ENCODE data around the gene COL4A1. TPM values are rescaled to one million over a fixed set of nuclear protein-coding genes. Genes with fewer than 3 reads are reported as not detected.

The COL4A1 gene
- total RNA-seq, 4 donors from 2014 or later = 278 to 618 (median 440) TPM

- Histone ChIP-seq H3K36me3 (peaks cover 0 to 96% of the 10 kb centered on the region in 2 donors), H3K27ac (peak overlapping the region in 2 of 4 donors; percentile 10 to 22), H3K9me3 (no peaks in the 10 kb centered on the region), H3K4me1 (peaks cover 0 to 12% (median 0%) of the 10 kb centered on the region in 3 donors), H3K27me3 (no peaks in the 10 kb centered on the region), H3K4me3 (no peak overlapping the region)
- 43 to 55% methylated on average over 3 to 4 of the region's 5 CpGs for WGBS, 2 donors (ENCODE audit: low coverage in 1 of 2)
- TF ChIP-seq POLR2A (IDR thresholded peaks at IDR 0.05) (no peak), POLR2AphosphoS5 (IDR thresholded peaks at IDR 0.05) (peak; percentile 19)
- no peak for ATAC-seq
Measured at GRCh38 chr13:110187641-110188161, 119.3 kb downstream of the COL4A1 start.

GRCh38 chr13:110186231-110186855 is 120.6 kb downstream of the COL4A1 start:
- Histone ChIP-seq H3K36me3 (peaks cover 0 to 96% of the 10 kb centered on the region in 2 donors), H3K4me1 (peaks cover 0 to 12% (median 0%) of the 10 kb centered on the region in 3 donors), H3K9me3 (no peaks in the 10 kb centered on the region), H3K27ac (no peak overlapping the region), H3K4me3 (no peak overlapping the region), H3K27me3 (no peaks in the 10 kb centered on the region)
- 79 to 100% methylated on average over 3 to 5 of the region's 10 CpGs for WGBS, 2 donors (ENCODE audit: low coverage in 1 of 2)
- no peak for ATAC-seq
- no peak for TF ChIP-seq POLR2AphosphoS5 (IDR thresholded peaks at IDR 0.05)
- TF ChIP-seq POLR2A (IDR thresholded peaks at IDR 0.05) = no peak
- TF ChIP-seq EP300 (IDR thresholded peaks at IDR 0.05) = no peak
- TF ChIP-seq CTCF (IDR thresholded peaks at IDR 0.05) = no peak

GRCh38 chr13:110185696-110186095 is 121.3 kb downstream of the COL4A1 start:
- 92% methylated on average over 7 to 8 of the region's 16 CpGs for WGBS, 2 donors (ENCODE audit: low coverage in 1 of 2)
- Histone ChIP-seq H3K9me3 (no peaks in the 10 kb centered on the region), H3K4me3 (no peak overlapping the region), H3K36me3 (peaks cover 0 to 96% of the 10 kb centered on the region in 2 donors), H3K27ac (no peak overlapping the region), H3K27me3 (no peaks in the 10 kb centered on the region), H3K4me1 (peaks cover 0 to 12% (median 0%) of the 10 kb centered on the region in 3 donors)
- no peak for TF ChIP-seq POLR2AphosphoS5 (IDR thresholded peaks at IDR 0.05)
- TF ChIP-seq POLR2A (IDR thresholded peaks at IDR 0.05) = no peak
- TF ChIP-seq EP300 (IDR thresholded peaks at IDR 0.05) = no peak
- TF ChIP-seq CTCF (IDR thresholded peaks at IDR 0.05) = no peak
- no peak for ATAC-seq

- no peak for TF ChIP-seq CTCF (IDR thresholded peaks at IDR 0.05)
- TF ChIP-seq POLR2AphosphoS5 (IDR thresholded peaks at IDR 0.05) = no peak
- TF ChIP-seq POLR2A (IDR thresholded peaks at IDR 0.05) = no peak
- TF ChIP-seq EP300 (IDR thresholded peaks at IDR 0.05) = no peak
- Histone ChIP-seq H3K36me3 (peaks cover 0 to 96% of the 10 kb centered on the region in 2 donors), H3K4me1 (peaks cover 0 to 11% (median 0%) of the 10 kb centered on the region in 3 donors), H3K4me3 (no peak overlapping the region), H3K9me3 (no peaks in the 10 kb centered on the region), H3K27ac (peak overlapping the region in 1 of 4 donors; percentile 12), H3K27me3 (no peaks in the 10 kb centered on the region)
- WGBS, 2 donors (ENCODE audit: low coverage in 1 of 2) = 43 to 87% methylated on average over 1 to 3 of the region's 7 CpGs
- no peak for ATAC-seq
Measured at GRCh38 chr13:110183910-110184309, 123.0 kb downstream of the COL4A1 start.

GRCh38 chr13:110182461-110182860 is 124.5 kb downstream of the COL4A1 start:
- Histone ChIP-seq H3K27me3 (no peaks in the 10 kb centered on the region), H3K4me1 (no peaks in the 10 kb centered on the region), H3K36me3 (peaks cover 0 to 99% of the 10 kb centered on the region in 2 donors), H3K4me3 (no peak overlapping the region), H3K27ac (no peak overlapping the region), H3K9me3 (no peaks in the 10 kb centered on the region)
- TF ChIP-seq POLR2AphosphoS5 (IDR thresholded peaks at IDR 0.05) = no peak
- no peak for TF ChIP-seq POLR2A (IDR thresholded peaks at IDR 0.05)
- no peak for TF ChIP-seq CTCF (IDR thresholded peaks at IDR 0.05)
- no peak for TF ChIP-seq EP300 (IDR thresholded peaks at IDR 0.05)
- no peak for ATAC-seq
- 77% methylated on average over 5 of the region's 9 CpGs; no CpG with 5 or more reads in 1 of the 2 donors for WGBS, 2 donors (ENCODE audit: low coverage in 1 of 2)

All from gastroesophageal sphincter (tissue), 4 donors.